GM13977 (cell line): ENCODE results near the gene LSP1.

Experiments used
- DNase-seq: peaks from one replicate; pipeline ENCODE4 v3.0.0; 2012; ENCODE audit warnings: low spot score
- CTCF ChIP-seq: IDR thresholded peaks from 2 replicates; pipeline ENCODE4 v1.5.1; 2012; ENCODE audit warnings: mild to moderate bottlenecking, control low read depth; ENCODE audit not compliant: insufficient read depth; ENCODE audit errors: extremely low read depth, missing control alignments
- in situ Hi-C: fragments of 300-500 bp; cut with MboI; formaldehyde crosslinking; loops from one replicate; pipeline ENCODE4 v1.12.0; 2022; ENCODE audit warnings: low sequenced_read_pairs, low pct_unique_long_range_greater_than_20kb, mixed read lengths, inconsistent platforms; ENCODE audit not compliant: unreplicated experiment

LSP1 gene

GRCh38 chr11:1894759-1895158 lies 41.9 kb downstream of the LSP1 start:
- in situ Hi-C loops, result no loop called here
- no peak for TF ChIP-seq CTCF
- peak; percentile 25 for DNase-seq

- TF ChIP-seq CTCF, result no peak
- peak; percentile 27 for DNase-seq
- in situ Hi-C loops, result no loop called here
Observed at GRCh38 chr11:1896468-1896867, 43.6 kb downstream of the LSP1 start.

- TF ChIP-seq CTCF, result peak; percentile 26
- peak; percentile 67 for DNase-seq
- in situ Hi-C loops, result no loop called here
Observed at GRCh38 chr11:1896923-1897322, 44.0 kb downstream of the LSP1 start.

- in situ Hi-C loops, result no loop called here
- DNase-seq, result no peak
- TF ChIP-seq CTCF, result no peak
Observed at GRCh38 chr11:1899090-1899489, 46.2 kb downstream of the LSP1 start.

- TF ChIP-seq CTCF, result no peak
Observed at GRCh38 chr11:1899686-1900085, 46.8 kb downstream of the LSP1 start.

GRCh38 chr11:1906181-1906580 lies 53.3 kb downstream of the LSP1 start:
- in situ Hi-C loops, result no loop called here
- DNase-seq, result no peak
- no peak for TF ChIP-seq CTCF

More at GRCh38 chr11:1899686-1900085, 46.8 kb downstream of the LSP1 start:
- no peak for DNase-seq
- in situ Hi-C loops, result no loop called here
